ENCODE results near the gene OLIG2.

DNA sequence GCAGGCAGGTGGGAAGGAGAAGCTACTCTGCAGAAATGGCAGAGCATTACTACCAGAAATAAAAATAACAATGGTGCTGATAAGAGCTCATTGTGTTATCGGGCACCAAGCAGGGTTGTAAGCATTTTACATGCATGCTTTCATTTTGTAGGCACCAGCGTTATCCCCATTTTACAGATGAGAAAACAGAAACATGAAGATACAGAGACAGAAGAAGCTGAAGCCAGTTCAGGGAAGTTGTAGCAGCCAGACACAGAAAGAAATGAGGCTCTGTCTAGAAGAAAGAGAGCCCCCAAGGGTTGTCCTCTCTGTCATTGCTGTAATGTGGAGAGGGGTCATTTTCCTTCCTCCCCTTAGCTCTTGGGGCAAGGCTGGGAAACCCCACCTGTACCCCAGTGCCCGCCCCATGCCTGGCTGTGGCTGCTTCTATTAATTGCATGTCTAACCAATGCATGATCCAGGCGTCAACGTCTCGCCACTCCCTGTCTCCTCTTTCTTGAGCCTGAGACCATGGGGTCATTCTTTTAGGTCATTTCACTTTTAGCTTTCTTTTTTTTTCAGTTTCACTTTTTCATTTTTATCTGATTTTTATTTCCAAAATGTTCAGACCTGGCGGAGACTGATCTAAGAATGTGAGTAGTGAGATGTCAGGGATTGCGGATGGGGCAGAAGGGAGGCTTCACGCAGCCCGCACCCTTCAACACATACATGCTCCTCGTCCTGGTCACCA lies 51.0 kb downstream of the OLIG2 start:
- TF ChIP-seq PPARA (CRISPR knock-in tag; IDR thresholded peaks at IDR 0.05; ENCODE audit: borderline replicate concordance), result no peak
- TF ChIP-seq, protein P1, sequence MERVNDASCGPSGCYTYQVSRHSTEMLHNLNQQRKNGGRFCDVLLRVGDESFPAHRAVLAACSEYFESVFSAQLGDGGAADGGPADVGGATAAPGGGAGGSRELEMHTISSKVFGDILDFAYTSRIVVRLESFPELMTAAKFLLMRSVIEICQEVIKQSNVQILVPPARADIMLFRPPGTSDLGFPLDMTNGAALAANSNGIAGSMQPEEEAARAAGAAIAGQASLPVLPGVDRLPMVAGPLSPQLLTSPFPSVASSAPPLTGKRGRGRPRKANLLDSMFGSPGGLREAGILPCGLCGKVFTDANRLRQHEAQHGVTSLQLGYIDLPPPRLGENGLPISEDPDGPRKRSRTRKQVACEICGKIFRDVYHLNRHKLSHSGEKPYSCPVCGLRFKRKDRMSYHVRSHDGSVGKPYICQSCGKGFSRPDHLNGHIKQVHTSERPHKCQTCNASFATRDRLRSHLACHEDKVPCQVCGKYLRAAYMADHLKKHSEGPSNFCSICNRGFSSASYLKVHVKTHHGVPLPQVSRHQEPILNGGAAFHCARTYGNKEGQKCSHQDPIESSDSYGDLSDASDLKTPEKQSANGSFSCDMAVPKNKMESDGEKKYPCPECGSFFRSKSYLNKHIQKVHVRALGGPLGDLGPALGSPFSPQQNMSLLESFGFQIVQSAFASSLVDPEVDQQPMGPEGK (CRISPR knock-in tag; IDR thresholded peaks at IDR 0.05; ENCODE audit: borderline replicate concordance), result no peak
- no peak for TF ChIP-seq ZFP30 (CRISPR knock-in tag; IDR thresholded peaks at IDR 0.05)
- TF ChIP-seq, protein P2, sequence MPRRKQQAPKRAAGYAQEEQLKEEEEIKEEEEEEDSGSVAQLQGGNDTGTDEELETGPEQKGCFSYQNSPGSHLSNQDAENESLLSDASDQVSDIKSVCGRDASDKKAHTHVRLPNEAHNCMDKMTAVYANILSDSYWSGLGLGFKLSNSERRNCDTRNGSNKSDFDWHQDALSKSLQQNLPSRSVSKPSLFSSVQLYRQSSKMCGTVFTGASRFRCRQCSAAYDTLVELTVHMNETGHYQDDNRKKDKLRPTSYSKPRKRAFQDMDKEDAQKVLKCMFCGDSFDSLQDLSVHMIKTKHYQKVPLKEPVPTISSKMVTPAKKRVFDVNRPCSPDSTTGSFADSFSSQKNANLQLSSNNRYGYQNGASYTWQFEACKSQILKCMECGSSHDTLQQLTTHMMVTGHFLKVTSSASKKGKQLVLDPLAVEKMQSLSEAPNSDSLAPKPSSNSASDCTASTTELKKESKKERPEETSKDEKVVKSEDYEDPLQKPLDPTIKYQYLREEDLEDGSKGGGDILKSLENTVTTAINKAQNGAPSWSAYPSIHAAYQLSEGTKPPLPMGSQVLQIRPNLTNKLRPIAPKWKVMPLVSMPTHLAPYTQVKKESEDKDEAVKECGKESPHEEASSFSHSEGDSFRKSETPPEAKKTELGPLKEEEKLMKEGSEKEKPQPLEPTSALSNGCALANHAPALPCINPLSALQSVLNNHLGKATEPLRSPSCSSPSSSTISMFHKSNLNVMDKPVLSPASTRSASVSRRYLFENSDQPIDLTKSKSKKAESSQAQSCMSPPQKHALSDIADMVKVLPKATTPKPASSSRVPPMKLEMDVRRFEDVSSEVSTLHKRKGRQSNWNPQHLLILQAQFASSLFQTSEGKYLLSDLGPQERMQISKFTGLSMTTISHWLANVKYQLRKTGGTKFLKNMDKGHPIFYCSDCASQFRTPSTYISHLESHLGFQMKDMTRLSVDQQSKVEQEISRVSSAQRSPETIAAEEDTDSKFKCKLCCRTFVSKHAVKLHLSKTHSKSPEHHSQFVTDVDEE (CRISPR knock-in tag; IDR thresholded peaks at IDR 0.05), result no peak
- no peak for TF ChIP-seq OSR1 (CRISPR knock-in tag; IDR thresholded peaks at IDR 0.05)
- no peak for TF ChIP-seq ZNF70 (CRISPR knock-in tag; IDR thresholded peaks at IDR 0.05)
